Gastrocnemius medialis (tissue), 4 donors: Measurements from ENCODE around the gene GRK1.

Source experiments
- POLR2A ChIP-seq, 2 donors: fragments of 450-650 bp; IDR thresholded peaks; one replicate each; pipeline ENCODE4 v1.6.1; 2017; ENCODE audit warnings: antibody characterized with exemption in 2 of 2, mild to moderate bottlenecking in 2 of 2, moderate library complexity in 2 of 2
- TF ChIP-seq, protein P1 (sequence below), 5 experiments: fragments of 450-650 bp in 3 of 5; fragments of 200-600 bp in 2 of 5; sonication (generic) in 2 of 5; IDR thresholded peaks in 4 of 5; conservative IDR thresholded peaks in 1 of 5; 1 replicate in 4 of 5; 2 replicates in 1 of 5; pipeline ENCODE4 v1.5.1; 2016 to 2019; ENCODE audit warnings: antibody characterized with exemption in 5 of 5, mild to moderate bottlenecking in 3 of 5, moderate library complexity in 3 of 5

DNA sequence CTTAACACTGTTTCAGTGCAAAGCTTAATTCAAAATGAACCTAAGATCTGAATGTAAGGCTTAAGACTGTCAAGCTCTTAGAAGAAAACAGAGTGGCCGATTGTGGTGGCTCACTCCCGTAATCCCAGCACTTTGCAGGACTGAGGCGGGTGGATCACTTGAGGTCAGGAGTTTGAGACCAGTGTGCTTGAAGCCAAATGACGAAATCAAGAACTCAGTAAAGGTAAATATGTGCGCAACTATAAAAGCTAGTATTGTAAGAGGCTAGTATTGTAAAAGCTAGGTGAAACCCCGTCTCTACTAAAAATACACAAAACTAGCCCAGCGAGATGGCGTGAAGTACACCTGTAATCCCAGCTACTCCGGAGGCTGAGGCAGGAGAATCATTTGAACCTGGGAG is 21.7 kb upstream of the GRK1 start:
- TF ChIP-seq POLR2A (IDR thresholded peaks at IDR 0.05), result no peak
- TF ChIP-seq, protein P1, sequence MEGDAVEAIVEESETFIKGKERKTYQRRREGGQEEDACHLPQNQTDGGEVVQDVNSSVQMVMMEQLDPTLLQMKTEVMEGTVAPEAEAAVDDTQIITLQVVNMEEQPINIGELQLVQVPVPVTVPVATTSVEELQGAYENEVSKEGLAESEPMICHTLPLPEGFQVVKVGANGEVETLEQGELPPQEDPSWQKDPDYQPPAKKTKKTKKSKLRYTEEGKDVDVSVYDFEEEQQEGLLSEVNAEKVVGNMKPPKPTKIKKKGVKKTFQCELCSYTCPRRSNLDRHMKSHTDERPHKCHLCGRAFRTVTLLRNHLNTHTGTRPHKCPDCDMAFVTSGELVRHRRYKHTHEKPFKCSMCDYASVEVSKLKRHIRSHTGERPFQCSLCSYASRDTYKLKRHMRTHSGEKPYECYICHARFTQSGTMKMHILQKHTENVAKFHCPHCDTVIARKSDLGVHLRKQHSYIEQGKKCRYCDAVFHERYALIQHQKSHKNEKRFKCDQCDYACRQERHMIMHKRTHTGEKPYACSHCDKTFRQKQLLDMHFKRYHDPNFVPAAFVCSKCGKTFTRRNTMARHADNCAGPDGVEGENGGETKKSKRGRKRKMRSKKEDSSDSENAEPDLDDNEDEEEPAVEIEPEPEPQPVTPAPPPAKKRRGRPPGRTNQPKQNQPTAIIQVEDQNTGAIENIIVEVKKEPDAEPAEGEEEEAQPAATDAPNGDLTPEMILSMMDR (IDR thresholded peaks at IDR 0.05 in 4 of 5, conservative IDR thresholded peaks at IDR 0.05 in 1 of 5), result no peak
